DOHH2 (cell line): Measurements from ENCODE around the gene PSMG3.

Experiments used
- CTCF ChIP-seq: fragments of 200-600 bp; sonication (generic); IDR thresholded peaks from one replicate; pipeline ENCODE4 v1.5.1; 2014; ENCODE audit warnings: antibody characterized with exemption, mild to moderate bottlenecking, low read depth, low read length; ENCODE audit not compliant: poor library complexity, severe bottlenecking
- EZH2phosphoT487 ChIP-seq: fragments of 200-600 bp; sonication (generic); IDR thresholded peaks from 2 replicates; pipeline ENCODE4 v1.6.1; 2017; ENCODE audit warnings: borderline replicate concordance, mild to moderate bottlenecking, antibody characterized with exemption, low read length, moderate library complexity, mixed read lengths

- TF ChIP-seq CTCF (no peak), EZH2phosphoT487 (no peak)
Observed at GRCh38 chr7:1546274-1546908, 23.4 kb downstream of the PSMG3 start.
